K562 (cell line): Measurements from ENCODE around the gene MALRD1. TPM values are rescaled to one million over a fixed set of nuclear protein-coding genes. Genes with fewer than 3 reads are reported as not detected.

ENCODE experiments used
- ATAC-seq: fragments of 200-7000 bp; cut with Tn5 transposase; 3 replicates; pipeline ENCODE4 v1.9.1; 2020; ENCODE audit warnings: moderate library complexity
- BruUV-seq: library from RNA; stranded (reverse); fragments of 400-500 nt; replicated peaks from 2 replicates; lab custom pipeline; 2021; lab: Mats Ljungman, UMichigan
- CTCF ChIA-PET: fragments of 300-600 bp; formaldehyde crosslinking; extraction: SDS; loops from one replicate; lab custom pipeline; 2021; ENCODE audit warnings: low intra/inter-chr PET ratio; lab: Yijun Ruan, JAX
- POLR2A ChIA-PET: fragments of 300-600, 350-650 bp; sonication (Branson Sonifier 250); formaldehyde crosslinking; extraction: SDS; loops from one replicate; lab custom pipeline; 2021; ENCODE audit warnings: antibody characterized with exemption, inconsistent platforms; lab: Yijun Ruan, JAX
- DNase-seq, 4 experiments: peaks; one replicate each; pipeline versions ENCODE4 v3.0.0 to v3.0.0-alpha.2; 2011 to 2018; ENCODE audit warnings: low spot score in 3 of 4, mixed read lengths in 3 of 4; ENCODE audit errors: extremely low read depth in 1 of 4
- FAIRE-seq: peaks from 2 replicates; lab custom pipeline; 2011; peaks lifted over from hg19 to GRCh38; lab: Jason Lieb, UNC
- H2AFZ ChIP-seq: 2 replicates; pipeline ENCODE4 v1.6.0; 2011; ENCODE audit warnings: low read depth, low read length, control low read depth, inconsistent platforms
- H3K27ac ChIP-seq: fragments of 200-600 bp; 3 replicates; pipeline ENCODE4 v1.8.0; 2011; ENCODE audit warnings: low read depth, mild to moderate bottlenecking, control low read depth, inconsistent platforms, low read length, moderate library complexity, mixed read lengths; ENCODE audit errors: extremely low read depth
- H3K27me3 ChIP-seq, 2 experiments: fragments of 300-600 bp in 1 of 2; 2 replicates in 1 of 2; 3 replicates in 1 of 2; pipeline versions ENCODE4 v1.6.0 to v1.8.0; 2011; ENCODE audit warnings: inconsistent platforms in 2 of 2, low read length in 2 of 2, mild to moderate bottlenecking in 1 of 2, mixed read lengths in 1 of 2, moderate library complexity in 1 of 2; ENCODE audit not compliant: control insufficient read depth in 2 of 2, insufficient read depth in 2 of 2
- H3K36me3 ChIP-seq: fragments of 300-600 bp; 3 replicates; pipeline ENCODE4 v1.8.0; 2011; ENCODE audit warnings: mild to moderate bottlenecking, low read length, inconsistent platforms; ENCODE audit not compliant: control insufficient read depth, insufficient read depth
- H3K4me1 ChIP-seq, 2 experiments: fragments of 200-600 bp in 1 of 2; replicated peaks in 1 of 2; 2 replicates in 1 of 2; 3 replicates in 1 of 2; pipeline versions ENCODE4 v1.5.1 to v1.8.0; 2011; ENCODE audit warnings: inconsistent platforms in 2 of 2, low read length in 2 of 2, mild to moderate bottlenecking in 1 of 2, mixed read lengths in 1 of 2, moderate library complexity in 1 of 2; ENCODE audit not compliant: control insufficient read depth in 2 of 2, insufficient read depth in 2 of 2
- H3K4me2 ChIP-seq: 2 replicates; pipeline ENCODE4 v1.6.1; 2011; ENCODE audit warnings: low read length, control low read depth, inconsistent platforms, mixed read lengths; ENCODE audit not compliant: insufficient read depth
- H3K4me3 ChIP-seq: fragments of 200-600 bp; sonication (generic), shearing (Covaris generic); 2 replicates; pipeline ENCODE4 v1.5.1; 2016; ENCODE audit warnings: control low read depth, inconsistent platforms
- H3K79me2 ChIP-seq: fragments of 200-600 bp; 3 replicates; pipeline ENCODE4 v1.8.0; 2011; ENCODE audit warnings: low read length, inconsistent platforms; ENCODE audit not compliant: control insufficient read depth, insufficient read depth
- H3K9ac ChIP-seq, 2 experiments: 2 replicates each; pipeline versions ENCODE4 v1.6.0 to v1.6.1; 2011; ENCODE audit warnings: low read depth in 2 of 2, low read length in 2 of 2, control low read depth in 1 of 2, inconsistent platforms in 1 of 2, mild to moderate bottlenecking in 1 of 2, mixed read lengths in 1 of 2; ENCODE audit not compliant: insufficient read depth in 1 of 2
- H3K9me1 ChIP-seq: one replicate; pipeline ENCODE4 v1.6.0; 2011; ENCODE audit warnings: inconsistent platforms, mild to moderate bottlenecking, low read length, moderate library complexity; ENCODE audit not compliant: control insufficient read depth, insufficient read depth
- H3K9me3 ChIP-seq: replicated peaks from 2 replicates; pipeline ENCODE4 v1.5.1; 2011; ENCODE audit warnings: low read depth, low read length, inconsistent platforms; ENCODE audit not compliant: control insufficient read depth, insufficient read depth
- H4K20me1 ChIP-seq: replicated peaks from 2 replicates; pipeline ENCODE4 v1.6.1; 2011; ENCODE audit warnings: low read length, inconsistent platforms, mixed read lengths; ENCODE audit not compliant: control insufficient read depth, insufficient read depth
- GATAD2A ChIP-seq: fragments of 450-650 bp; IDR thresholded peaks from 2 replicates; pipeline ENCODE4 v1.6.1; 2017
- GTF2F1 ChIP-seq: IDR thresholded peaks from 2 replicates; pipeline ENCODE4 v1.6.1; 2011; ENCODE audit warnings: low read depth, low read length, improper control_type of control experiment
- ZNF146 ChIP-seq: IDR thresholded peaks from one replicate; pipeline ENCODE4 v1.6.1; 2018; ENCODE audit warnings: missing compliant biosample characterization; ENCODE audit not compliant: unreplicated experiment
- ZNF347 ChIP-seq: fragments of 450-650 bp; formaldehyde crosslinking; IDR thresholded peaks from 2 replicates; pipeline ENCODE4 v1.4.0; 2020; ENCODE audit warnings: low read depth, mild to moderate bottlenecking, moderate library complexity
- ZNF41 ChIP-seq: fragments of 250-450 bp; sonication (Bioruptor Pico); conservative IDR thresholded peaks from 2 replicates; pipeline ENCODE4 v1.4.0; 2020; ENCODE audit warnings: mild to moderate bottlenecking
- WGBS: fragments of 100-300 bp; shearing (Covaris generic); methylation state at CpG from one replicate; pipeline ENCODE4 v1.1.6; 2016; ENCODE audit warnings: low coverage, mixed read lengths; ENCODE audit not compliant: insufficient coverage; ENCODE audit errors: missing lambda C conversion rate; 5-methylcytosine and 5-hydroxymethylcytosine counted together
- in situ Hi-C: fragments of 300-500 bp; cut with MboI; formaldehyde crosslinking; loops from 4 replicates; pipeline ENCODE4 v1.15.0; 2018; ENCODE audit warnings: inconsistent platforms, mixed read lengths
- intact Hi-C: fragments of 100-400 bp; cut with micrococcal nuclease; formaldehyde crosslinking; loops from 2 replicates; pipeline ENCODE4 v1.14.2; 2022
- polyA plus RNA-seq, 8 experiments: library from polyadenylated mRNA; depleted of rRNA in 4 of 8; stranded (reverse) in 5 of 8; unstranded in 3 of 8; fragments of >200 nt; fragmentation: Nextera tagmentation in 2 of 8; fragmentation: Illumina TruSeq in 1 of 8; extraction: Ambion mirVana in 2 of 8; extraction: Trizol in 1 of 8; gene quantifications; 2 replicates each; pipeline versions ENCODE4 v1.2.1 to v1.2.3, GENCODE V29; 2011 to 2014; ENCODE audit warnings: inconsistent platforms in 1 of 8, missing spikeins in 1 of 8
- total RNA-seq, 7 experiments: library from RNA; depleted of rRNA in 6 of 7; stranded (reverse); fragments of >200 nt in 6 of 7; fragmentation: Illumina TruSeq in 2 of 7; extraction: Trizol in 2 of 7; gene quantifications; 2 replicates each; pipeline versions ENCODE4 v1.2.1 to v1.2.3, GENCODE V29; 2011 to 2021; ENCODE audit warnings: low replicate concordance in 1 of 7
- TF ChIP-seq, protein P1 (sequence below): fragments of 200-800 bp; sonication (Bioruptor generic); IDR thresholded peaks from 2 replicates; pipeline ENCODE4 v1.6.1; 2017; ENCODE audit warnings: missing genetic modification characterization, missing compliant biosample characterization

The MALRD1 gene
- total and polyA plus RNA-seq, 9 of the 15 experiments (the other 6 are each of a cell fraction or from before 2014, with no cell fraction given), result not detected

DNA sequence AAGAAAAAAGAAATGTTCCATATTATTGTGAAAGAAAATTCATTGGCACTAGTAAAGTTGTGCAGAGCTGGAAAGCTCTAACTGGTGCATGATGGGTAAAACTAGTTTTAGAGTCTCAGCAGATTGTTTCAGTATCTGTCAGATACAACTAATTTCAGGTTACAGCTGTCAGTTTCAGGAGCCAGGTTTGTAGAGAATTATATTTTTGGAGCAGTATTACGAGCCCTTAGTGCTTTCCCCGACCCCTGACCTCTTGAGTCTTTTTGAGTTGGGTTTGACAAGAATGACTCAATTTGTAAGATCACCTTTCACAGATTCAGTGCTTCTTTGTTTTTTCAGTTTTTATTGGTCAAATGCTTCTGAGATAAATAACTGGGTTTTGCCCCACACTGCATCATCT lies 401.3 kb downstream of the MALRD1 start:
- ChIA-PET CTCF (no interaction called here), POLR2A (no interaction called here)
- 4% methylated on average over 2 of the region's 2 CpGs for WGBS
- no peaks in the 10 kb centered on the region for H3K9me1 ChIP-seq
- no peaks in the 10 kb centered on the region for H3K36me3 ChIP-seq
- H3K79me2 ChIP-seq, result no peaks in the 10 kb centered on the region
- H3K9me3 ChIP-seq, result no peaks in the 10 kb centered on the region
- no peak overlapping the region for H2AFZ ChIP-seq
- H3K4me1 ChIP-seq, result no peaks in the 10 kb centered on the region
- no peak overlapping the region for H3K9ac ChIP-seq
- FAIRE-seq (no peak), ATAC-seq (no peak), DNase-seq (no peak)
- H3K27me3 ChIP-seq, result no peaks in the 10 kb centered on the region
- no TSS peak for BruUV-seq
- no peak overlapping the region for H3K4me3 ChIP-seq
- no peaks in the 10 kb centered on the region for H4K20me1 ChIP-seq
- in situ Hi-C loops (no loop called here), intact Hi-C loops (no loop called here)
- H3K27ac ChIP-seq, result no peak overlapping the region
- no peak overlapping the region for H3K4me2 ChIP-seq
- TF ChIP-seq, protein P1, sequence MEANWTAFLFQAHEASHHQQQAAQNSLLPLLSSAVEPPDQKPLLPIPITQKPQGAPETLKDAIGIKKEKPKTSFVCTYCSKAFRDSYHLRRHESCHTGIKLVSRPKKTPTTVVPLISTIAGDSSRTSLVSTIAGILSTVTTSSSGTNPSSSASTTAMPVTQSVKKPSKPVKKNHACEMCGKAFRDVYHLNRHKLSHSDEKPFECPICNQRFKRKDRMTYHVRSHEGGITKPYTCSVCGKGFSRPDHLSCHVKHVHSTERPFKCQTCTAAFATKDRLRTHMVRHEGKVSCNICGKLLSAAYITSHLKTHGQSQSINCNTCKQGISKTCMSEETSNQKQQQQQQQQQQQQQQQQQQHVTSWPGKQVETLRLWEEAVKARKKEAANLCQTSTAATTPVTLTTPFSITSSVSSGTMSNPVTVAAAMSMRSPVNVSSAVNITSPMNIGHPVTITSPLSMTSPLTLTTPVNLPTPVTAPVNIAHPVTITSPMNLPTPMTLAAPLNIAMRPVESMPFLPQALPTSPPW, result no peak
- TF ChIP-seq GATAD2A (no peak), ZNF146 (no peak), ZNF41 (CRISPR knock-in tag) (no peak), GTF2F1 (no peak), ZNF347 (CRISPR knock-in tag) (no peak)
- TF ChIP-seq, all 486 proteins: peak for 0
